Measurements from ENCODE around the gene ARL14EPL.
"Not testable (repeated sequence)": the region's sequence is repeated elsewhere in the genome, so short reads cannot be mapped to it uniquely, and the experiment has no call there.

ARL14EPL gene

DNA sequence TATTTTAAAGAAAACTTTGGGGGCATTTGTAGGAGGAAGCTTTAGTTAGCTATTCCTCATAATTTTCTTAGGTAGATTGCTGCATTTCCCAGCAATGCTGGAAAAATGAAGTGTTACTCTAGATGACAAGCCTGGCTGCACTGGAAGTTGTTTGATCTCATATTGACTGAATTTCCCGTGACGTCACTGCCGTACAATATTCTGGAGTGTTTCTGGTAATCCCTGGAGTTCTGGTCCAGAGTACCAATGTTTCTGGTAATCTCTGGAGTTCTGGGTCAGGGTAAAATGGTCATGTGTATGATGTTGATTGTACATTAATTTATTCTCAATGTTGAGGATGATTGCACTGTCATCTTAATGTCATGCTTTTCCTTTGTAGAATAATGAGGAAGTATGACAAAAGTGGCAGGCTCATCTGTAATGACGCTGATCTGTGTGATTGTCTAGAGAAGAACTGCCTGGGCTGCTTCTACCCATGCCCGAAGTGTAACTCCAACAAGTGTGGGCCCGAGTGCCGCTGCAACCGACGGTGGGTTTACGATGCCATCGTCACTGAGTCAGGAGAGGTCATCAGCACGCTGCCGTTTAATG lies 26.2 kb downstream of the ARL14EPL start:
- no peak for DNase-seq

- DNase-seq, result no peak
These were observed 30.1 kb downstream of the ARL14EPL start for GRCh38 chr5:116062352-116062751.

- DNase-seq, result no peak
These were observed 31.7 kb downstream of the ARL14EPL start for GRCh38 chr5:116063950-116064349.

GRCh38 chr5:116068028-116068632 lies 35.9 kb downstream of the ARL14EPL start:
- peak; percentile 54 for DNase-seq

- DNase-seq, result no peak
These were observed 38.9 kb downstream of the ARL14EPL start for GRCh38 chr5:116071211-116071610.

DNA sequence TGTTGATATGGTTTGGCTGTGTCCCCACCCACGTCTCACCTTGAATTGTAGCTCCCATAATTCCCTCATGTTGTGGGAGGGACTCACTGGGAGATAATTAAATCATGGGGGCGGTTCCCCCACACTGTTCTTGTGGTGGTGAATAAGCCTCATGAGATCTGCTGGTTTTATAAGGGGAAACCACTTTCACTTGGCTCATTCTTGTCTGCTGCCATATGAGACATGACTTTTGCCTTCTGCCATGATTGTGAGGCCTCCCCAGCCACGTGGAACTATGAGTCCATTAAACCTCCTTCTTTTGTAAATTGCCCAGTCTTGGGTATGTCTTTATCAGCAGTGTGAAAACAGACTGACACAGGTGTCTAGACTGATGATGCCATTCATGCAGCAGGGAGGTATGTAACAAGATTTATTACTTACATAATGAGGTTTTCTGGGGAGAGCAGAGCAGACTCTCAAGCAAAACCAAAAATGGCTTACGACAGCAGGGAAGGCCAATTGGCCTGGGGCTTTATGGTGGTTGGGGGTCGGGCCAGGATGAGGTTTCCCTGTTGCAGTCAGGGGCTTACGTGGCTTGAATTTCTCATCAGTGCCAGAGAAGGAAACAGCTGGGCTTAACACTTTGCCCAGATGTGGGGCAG lies 43.0 kb downstream of the ARL14EPL start:
- no peak for DNase-seq

GRCh38 chr5:116076496-116076895 lies 44.2 kb downstream of the ARL14EPL start:
- DNase-seq, result no peak

- no peak for DNase-seq
These were observed 45.9 kb downstream of the ARL14EPL start for GRCh38 chr5:116078199-116078598.

- peak; percentile 27 for DNase-seq
These were observed 52.0 kb downstream of the ARL14EPL start for GRCh38 chr5:116084287-116084691.

GRCh38 chr5:116084871-116085715 lies 52.8 kb downstream of the ARL14EPL start, which contains the start of gene COMMD10:
COMMD10 (plus strand) TSS chr5:116085025.
- DNase-seq, result peak; percentile 81

GRCh38 chr5:116086309-116086708 lies 54.0 kb downstream of the ARL14EPL start:
- DNase-seq, result not testable (repeated sequence)

DNA sequence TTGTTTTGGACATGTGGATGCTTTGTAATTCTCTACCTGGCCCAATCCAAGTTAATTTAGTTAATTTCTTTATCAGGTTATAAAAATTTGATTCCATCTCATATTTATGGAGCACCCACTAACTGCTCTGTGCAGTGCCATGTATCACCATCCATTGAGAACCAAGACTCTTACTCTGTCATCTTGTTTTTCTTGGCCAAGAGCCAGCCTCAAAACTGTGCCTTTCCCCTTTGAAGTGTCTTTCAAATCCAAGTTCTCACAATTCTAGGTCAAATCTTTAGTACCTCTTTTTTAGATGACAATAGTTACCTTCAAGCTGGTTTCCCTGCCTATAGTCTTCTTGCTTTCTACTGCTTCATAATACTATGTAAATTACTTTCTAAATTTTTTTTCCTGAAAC lies 55.8 kb downstream of the ARL14EPL start:
- DNase-seq, result no peak

GRCh38 chr5:116090302-116090701 lies 58.0 kb downstream of the ARL14EPL start:
- no peak for DNase-seq

DNA sequence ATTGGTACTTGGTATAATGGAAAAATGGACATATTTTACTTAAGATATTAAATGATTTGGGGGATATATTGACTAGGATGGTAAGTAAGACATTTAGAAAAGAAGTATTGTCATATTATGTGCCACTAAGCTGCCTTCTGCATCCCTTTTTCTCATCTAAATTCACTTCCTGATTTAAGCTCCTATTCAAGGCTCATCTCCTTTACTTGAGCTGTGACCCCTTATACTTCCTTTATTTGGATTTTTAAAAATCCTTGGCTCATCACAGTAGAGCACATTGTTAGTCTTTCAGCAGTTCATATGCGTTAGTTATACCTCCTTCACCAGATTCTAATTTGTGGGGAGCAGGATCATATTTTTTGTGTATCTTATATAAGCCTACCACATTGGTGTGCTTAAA lies 59.1 kb downstream of the ARL14EPL start:
- DNase-seq, result no peak

DNA sequence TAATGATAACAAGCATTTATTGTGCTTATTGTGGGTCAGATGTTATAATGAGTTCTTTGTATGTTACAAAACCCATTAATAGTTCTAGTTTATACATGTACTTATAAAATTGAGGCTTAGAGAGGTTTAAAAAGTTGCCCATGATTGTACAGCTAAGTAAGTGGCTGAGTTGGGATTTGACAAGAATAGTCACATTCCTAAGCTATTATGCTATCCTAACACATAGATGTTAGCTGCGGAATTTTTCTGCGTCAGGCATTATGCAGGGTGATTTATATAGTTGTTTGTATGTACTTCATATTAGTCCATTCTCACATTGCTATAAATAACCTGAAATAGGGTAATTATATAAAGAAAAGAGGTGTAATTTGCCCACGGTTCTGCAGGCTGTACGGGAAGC lies 65.0 kb downstream of the ARL14EPL start:
- no peak for DNase-seq

DNA sequence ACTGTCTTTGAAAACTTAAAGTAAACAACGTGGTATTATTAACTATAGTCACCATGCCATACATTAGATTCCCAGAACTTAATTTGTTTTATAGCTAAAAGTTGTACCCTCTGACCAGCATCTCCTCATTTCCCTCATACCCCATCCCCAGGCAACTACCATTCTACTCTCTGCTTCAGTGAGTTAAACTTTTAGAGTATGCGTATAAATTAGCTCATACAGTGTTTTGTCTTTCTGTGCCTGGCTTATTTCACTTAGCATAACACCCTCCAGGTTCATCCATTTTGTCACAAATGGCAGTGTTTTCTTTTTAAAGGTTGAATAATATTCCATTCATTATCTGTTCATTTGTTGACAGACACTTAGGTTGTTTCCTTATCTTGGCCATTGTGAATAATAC lies 66.7 kb downstream of the ARL14EPL start:
- DNase-seq, result no peak

DNA sequence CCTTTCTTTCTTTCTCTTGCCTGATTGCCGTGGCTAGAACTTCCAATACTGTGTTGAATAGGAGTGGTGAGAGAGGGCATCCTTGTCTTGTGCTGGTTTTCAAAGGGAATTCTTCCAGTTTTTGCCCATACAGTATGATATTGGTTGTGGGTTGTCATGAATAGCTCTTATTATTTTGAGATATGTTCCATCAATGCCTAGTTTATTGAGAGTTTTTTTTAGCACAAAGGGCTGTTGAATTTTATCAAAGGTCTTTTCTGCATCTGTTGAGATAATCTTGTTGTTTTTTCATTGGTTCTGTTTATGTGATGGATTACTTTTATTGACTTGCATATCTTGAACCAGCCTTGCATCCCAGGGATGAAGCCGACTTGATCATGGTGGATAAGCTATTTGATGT lies 72.7 kb downstream of the ARL14EPL start:
- DNase-seq, result not testable (repeated sequence)
